Erythroblast (primary cell): ENCODE results near the gene CAND1.

Experiments used
- GATA1 ChIP-seq: IDR thresholded peaks from 2 replicates; pipeline ENCODE4 v1.6.1; 2011; ENCODE audit warnings: low read depth, mild to moderate bottlenecking, control low read depth, low read length, moderate library complexity
- POLR2A ChIP-seq: IDR thresholded peaks from 2 replicates; pipeline ENCODE4 v1.6.1; 2011; ENCODE audit warnings: mild to moderate bottlenecking, low read length

DNA sequence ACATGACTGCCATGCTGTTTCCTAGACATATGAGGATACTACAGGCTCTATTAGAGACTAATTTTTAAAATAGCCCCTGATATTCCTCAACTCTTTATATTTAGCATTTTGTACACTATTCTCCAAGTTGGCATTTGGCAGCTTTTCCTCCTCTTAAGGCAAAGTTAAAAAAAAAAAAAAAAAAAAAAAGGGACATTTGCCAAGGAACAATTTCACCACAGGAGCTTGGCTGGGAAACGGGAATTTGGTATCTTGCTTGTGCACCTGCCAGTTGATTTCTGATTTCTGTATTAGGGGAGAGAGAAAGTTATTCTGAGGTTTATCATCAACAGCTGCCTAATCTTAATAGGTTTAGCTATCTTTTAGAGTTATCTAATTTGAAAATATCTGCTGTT is 87.2 kb downstream of the CAND1 start:
- TF ChIP-seq POLR2A (no peak), GATA1 (no peak)
